Measurements from ENCODE around the gene PIMREG.
A peak's percentile ranks its signal among the peaks of the same experiment; 100 is the strongest.

DNA sequence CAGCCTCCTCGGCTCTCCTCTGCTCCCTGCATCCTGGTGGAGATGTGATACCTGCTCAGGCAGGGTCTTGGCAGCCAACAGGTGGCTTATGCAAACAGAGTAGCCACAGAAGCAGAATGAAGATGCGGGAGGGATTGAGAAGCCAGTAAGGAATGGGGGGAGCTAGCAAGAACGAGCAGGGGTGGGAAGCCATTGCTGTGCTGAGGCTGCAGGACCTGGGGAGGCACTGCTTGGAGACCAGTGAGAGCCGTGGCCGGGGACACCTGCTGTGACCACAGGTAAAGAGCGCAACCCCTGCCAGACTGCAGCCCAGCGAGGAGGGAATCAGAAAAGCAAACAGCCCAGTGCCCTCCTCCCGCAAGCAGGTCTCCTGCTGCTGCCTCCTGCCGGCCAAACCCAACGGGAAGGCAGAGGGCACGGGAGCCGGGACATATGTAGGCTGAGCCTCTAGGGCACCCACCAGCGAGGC is 24.0 kb upstream of the PIMREG start:
- TF ChIP-seq CTCF (IDR thresholded peaks at IDR 0.05) = peak in 1 of 3 donors; percentile 13
- no peak for TF ChIP-seq POLR2A (IDR thresholded peaks at IDR 0.05)
- no peak for TF ChIP-seq POLR2AphosphoS5 (IDR thresholded peaks at IDR 0.05)

Measured in breast epithelium (tissue), 3 donors.